GM23248 (cell line): ENCODE measurements around the gene SLC2A1. TPM values are rescaled to one million over a fixed set of nuclear protein-coding genes. Genes with fewer than 3 reads are reported as not detected.

Source experiments
- DNase-seq: peaks from one replicate; pipeline ENCODE4 v3.0.0-alpha.2; 2015
- H2AFZ ChIP-seq: fragments of 200-600 bp; sonication (generic); 2 replicates; pipeline ENCODE4 v1.6.1; 2016; ENCODE audit warnings: antibody characterized with exemption
- H3F3A ChIP-seq: fragments of 200-600 bp; sonication (generic); 2 replicates; pipeline ENCODE4 v1.6.1; 2016; ENCODE audit warnings: mild to moderate bottlenecking, antibody characterized with exemption, mixed run types; ENCODE audit not compliant: insufficient read depth
- H3K27ac ChIP-seq: fragments of 200-600 bp; sonication (generic); 2 replicates; pipeline ENCODE4 v1.5.1; 2016; ENCODE audit warnings: mild to moderate bottlenecking
- H3K27me3 ChIP-seq: fragments of 200-600 bp; sonication (generic); replicated peaks from 2 replicates; pipeline ENCODE4 v1.6.1; 2016; ENCODE audit warnings: mild to moderate bottlenecking; ENCODE audit not compliant: insufficient read depth
- H3K36me3 ChIP-seq: fragments of 200-600 bp; sonication (generic); 2 replicates; pipeline ENCODE4 v1.6.1; 2016; ENCODE audit warnings: low read depth, mild to moderate bottlenecking
- H3K4me1 ChIP-seq: fragments of 200-600 bp; sonication (generic); 2 replicates; pipeline ENCODE4 v1.6.1; 2016; ENCODE audit warnings: mild to moderate bottlenecking; ENCODE audit not compliant: insufficient read depth
- H3K4me2 ChIP-seq: fragments of 200-600 bp; sonication (generic); one replicate; pipeline ENCODE4 v1.6.1; 2016; ENCODE audit warnings: mild to moderate bottlenecking; ENCODE audit not compliant: unreplicated experiment
- H3K4me3 ChIP-seq: fragments of 200-600 bp; sonication (generic); 2 replicates; pipeline ENCODE4 v1.5.1; 2016; ENCODE audit warnings: mild to moderate bottlenecking
- H3K79me2 ChIP-seq: fragments of 200-600 bp; sonication (generic); 2 replicates; pipeline ENCODE4 v1.6.1; 2016; ENCODE audit warnings: mild to moderate bottlenecking; ENCODE audit not compliant: insufficient read depth
- H3K9ac ChIP-seq: fragments of 200-600 bp; sonication (generic); 2 replicates; pipeline ENCODE4 v1.6.1; 2016; ENCODE audit warnings: mild to moderate bottlenecking
- H3K9me2 ChIP-seq: fragments of 200-600 bp; sonication (generic); 2 replicates; pipeline ENCODE4 v1.6.1; 2016; ENCODE audit warnings: mixed run types, mild to moderate bottlenecking, moderate library complexity; ENCODE audit not compliant: insufficient read depth
- H3K9me3 ChIP-seq: fragments of 200-600 bp; sonication (generic); one replicate; pipeline ENCODE4 v1.6.1; 2017; ENCODE audit warnings: low read depth
- H4K20me1 ChIP-seq: fragments of 200-600 bp; sonication (generic); 2 replicates; pipeline ENCODE4 v1.6.0; 2016; ENCODE audit not compliant: insufficient read depth
- EZH2 ChIP-seq: fragments of 200-600 bp; sonication (generic); IDR thresholded peaks from 2 replicates; pipeline ENCODE4 v1.6.1; 2018; ENCODE audit warnings: antibody characterized with exemption, mild to moderate bottlenecking; ENCODE audit not compliant: insufficient read depth, poor library complexity, severe bottlenecking
- EZH2phosphoT487 ChIP-seq: fragments of 200-600 bp; sonication (generic); IDR thresholded peaks from 2 replicates; pipeline ENCODE4 v1.6.1; 2018; ENCODE audit warnings: antibody characterized with exemption, moderate library complexity, mild to moderate bottlenecking, low read depth; ENCODE audit not compliant: insufficient read depth
- WGBS, 2 experiments: methylation state at CpG; one replicate each; pipeline ENCODE4 v1.1.6; 2015 to 2017; ENCODE audit warnings: low lambda C conversion rate in 2 of 2, low coverage in 1 of 2; ENCODE audit errors: missing lambda C conversion rate in 2 of 2; 5-methylcytosine and 5-hydroxymethylcytosine counted together
- in situ Hi-C: fragments of 300-500 bp; cut with MboI; formaldehyde crosslinking; loops from 2 replicates; pipeline ENCODE4 v1.15.0; 2020
- polyA plus RNA-seq: library from polyadenylated mRNA; unstranded; fragments of >200 nt; fragmentation: Nextera tagmentation; extraction: Ambion mirVana; gene quantifications from 2 replicates; pipeline ENCODE4 v1.2.1, GENCODE V29; 2016
- total RNA-seq: library from RNA; depleted of rRNA; stranded (reverse); fragments of >200 nt; shearing (Covaris generic); gene quantifications from 2 replicates; pipeline ENCODE4 v1.2.3, GENCODE V29; 2014

Gene SLC2A1
- total and polyA plus RNA-seq, 2 experiments from 2014 or later: 142 to 315 TPM

GRCh38 chr1:42924851-42925760, 33.6 kb downstream of the SLC2A1 start:
- WGBS, 2 experiments: 18 to 46% methylated on average over 5 to 13 of the region's 19 CpGs
- Histone ChIP-seq H3K27ac (peak overlapping the region; percentile 77; the same call in 1 of the 2 replicates), H3K4me1 (peaks cover 6% of the 10 kb centered on the region), H3K4me3 (peak overlapping the region; percentile 86), H3K79me2 (0 out of 2 replicates have a peak, but pooled peaks cover 5% of the 10 kb centered on the region), H3K9ac (peak overlapping the region; percentile 83), H4K20me1 (no peaks in the 10 kb centered on the region), H3K4me2 (peak overlapping the region; percentile 80), H3K9me3 (no peaks in the 10 kb centered on the region), H2AFZ (peak overlapping the region; percentile 87; the same call in 1 of the 2 replicates), H3K36me3 (peaks cover 44% of the 10 kb centered on the region), H3K27me3 (no peaks in the 10 kb centered on the region), H3F3A (peaks cover 22% of the 10 kb centered on the region), H3K9me2 (no peaks in the 10 kb centered on the region)
- TF ChIP-seq EZH2phosphoT487 (no peak), EZH2 (no peak)
- in situ Hi-C loops: no loop called here
- DNase-seq: peak; percentile 21

GRCh38 chr1:42924082-42924850, 34.4 kb downstream of the SLC2A1 start:
- Histone ChIP-seq H3K27ac (peak overlapping the region; percentile 77), H3K79me2 (no peaks in the 10 kb centered on the region), H3K4me3 (peak overlapping the region; percentile 86), H2AFZ (peak overlapping the region; percentile 87), H3K27me3 (no peaks in the 10 kb centered on the region), H3K4me2 (peak overlapping the region; percentile 80), H4K20me1 (no peaks in the 10 kb centered on the region), H3K9me2 (no peaks in the 10 kb centered on the region), H3F3A (peaks cover 22% of the 10 kb centered on the region), H3K9me3 (no peaks in the 10 kb centered on the region), H3K4me1 (peaks cover 6% of the 10 kb centered on the region), H3K36me3 (peaks cover 40% of the 10 kb centered on the region), H3K9ac (peak overlapping the region; percentile 83)
- 1 to 3% methylated on average over 53 to 61 of the region's 62 CpGs for WGBS, 2 experiments
- in situ Hi-C loops: no loop called here
- DNase-seq: peak; percentile 96
- no peak for TF ChIP-seq EZH2phosphoT487
- TF ChIP-seq EZH2: no peak

- Histone ChIP-seq H3F3A (peaks cover 22% of the 10 kb centered on the region), H3K9ac (peak overlapping the region; percentile 83), H4K20me1 (no peaks in the 10 kb centered on the region), H2AFZ (peak overlapping the region; percentile 87), H3K4me1 (peaks cover 6% of the 10 kb centered on the region), H3K9me3 (no peaks in the 10 kb centered on the region), H3K36me3 (peaks cover 33% of the 10 kb centered on the region), H3K4me2 (peak overlapping the region; percentile 80), H3K27ac (peak overlapping the region; percentile 77), H3K4me3 (peak overlapping the region; percentile 86), H3K27me3 (no peaks in the 10 kb centered on the region), H3K9me2 (no peaks in the 10 kb centered on the region), H3K79me2 (no peaks in the 10 kb centered on the region)
- peak; percentile 31 for DNase-seq
- 10 to 14% methylated on average over 8 to 14 of the region's 14 CpGs for WGBS, 2 experiments
- in situ Hi-C loops: no loop called here
- no peak for TF ChIP-seq EZH2phosphoT487
- no peak for TF ChIP-seq EZH2
Observed at GRCh38 chr1:42923367-42924081, 35.1 kb downstream of the SLC2A1 start.
